Stimulated activated naive CD8-positive, alpha-beta T cell treated with anti-CD3 and anti-CD28 coated beads, Interleukin-15, Interleukin-2, amounts not matched to agents 100 ng/mL and 50 ng/mL, for 24 hours (primary cell): ENCODE data around the gene OR52W1.

ENCODE experiments used
- H3K27ac Mint-ChIP-seq: one replicate; pipeline ENCODE4 v1.8.0; 2021; ENCODE audit warnings: mild to moderate bottlenecking, mixed read lengths
- H3K27me3 Mint-ChIP-seq: one replicate; pipeline ENCODE4 v1.8.0; 2021; ENCODE audit warnings: mixed read lengths
- H3K36me3 Mint-ChIP-seq: one replicate; pipeline ENCODE4 v1.8.0; 2021; ENCODE audit warnings: low read depth, mixed read lengths
- H3K4me1 Mint-ChIP-seq: one replicate; pipeline ENCODE4 v1.8.0; 2021; ENCODE audit warnings: low read depth, mixed read lengths
- H3K4me3 Mint-ChIP-seq: one replicate; pipeline ENCODE4 v1.8.0; 2021; ENCODE audit warnings: mild to moderate bottlenecking, mixed read lengths
- H3K9me3 Mint-ChIP-seq: one replicate; pipeline ENCODE4 v1.8.0; 2021; ENCODE audit warnings: mixed read lengths

Gene OR52W1, protein sequence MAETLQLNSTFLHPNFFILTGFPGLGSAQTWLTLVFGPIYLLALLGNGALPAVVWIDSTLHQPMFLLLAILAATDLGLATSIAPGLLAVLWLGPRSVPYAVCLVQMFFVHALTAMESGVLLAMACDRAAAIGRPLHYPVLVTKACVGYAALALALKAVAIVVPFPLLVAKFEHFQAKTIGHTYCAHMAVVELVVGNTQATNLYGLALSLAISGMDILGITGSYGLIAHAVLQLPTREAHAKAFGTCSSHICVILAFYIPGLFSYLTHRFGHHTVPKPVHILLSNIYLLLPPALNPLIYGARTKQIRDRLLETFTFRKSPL

DNA sequence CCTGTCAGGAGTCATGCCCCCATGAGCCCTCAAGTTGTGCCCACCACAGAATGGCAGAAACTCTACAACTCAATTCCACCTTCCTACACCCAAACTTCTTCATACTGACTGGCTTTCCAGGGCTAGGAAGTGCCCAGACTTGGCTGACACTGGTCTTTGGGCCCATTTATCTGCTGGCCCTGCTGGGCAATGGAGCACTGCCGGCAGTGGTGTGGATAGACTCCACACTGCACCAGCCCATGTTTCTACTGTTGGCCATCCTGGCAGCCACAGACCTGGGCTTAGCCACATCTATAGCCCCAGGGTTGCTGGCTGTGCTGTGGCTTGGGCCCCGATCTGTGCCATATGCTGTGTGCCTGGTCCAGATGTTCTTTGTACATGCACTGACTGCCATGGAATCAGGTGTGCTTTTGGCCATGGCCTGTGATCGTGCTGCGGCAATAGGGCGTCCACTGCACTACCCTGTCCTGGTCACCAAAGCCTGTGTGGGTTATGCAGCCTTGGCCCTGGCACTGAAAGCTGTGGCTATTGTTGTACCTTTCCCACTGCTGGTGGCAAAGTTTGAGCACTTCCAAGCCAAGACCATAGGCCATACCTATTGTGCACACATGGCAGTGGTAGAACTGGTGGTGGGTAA lies at the start of gene OR52W1:
Gene OR52W1 (plus strand): TSS at position 51 of the 637 bp plus-strand sequence. CDS start 0 bp downstream, at position 51.
- Mint-ChIP-seq H3K27me3 (no peaks in the 10 kb centered on the region), H3K9me3 (no peaks in the 10 kb centered on the region), H3K4me1 (peaks cover 72% of the 10 kb centered on the region), H3K4me3 (no peak within 1 kb of the TSS), H3K27ac (no peak within 1 kb of the TSS), H3K36me3 (peaks cover 12% of the 10 kb centered on the region)

GRCh38 chr11:6151117-6151516 lies 47.9 kb upstream of the OR52W1 start:
- Mint-ChIP-seq H3K9me3 (peaks cover 4% of the 10 kb centered on the region), H3K36me3 (no peaks in the 10 kb centered on the region), H3K27me3 (peaks cover 4% of the 10 kb centered on the region), H3K4me1 (no peaks in the 10 kb centered on the region), H3K27ac (no peak overlapping the region), H3K4me3 (no peak overlapping the region)

GRCh38 chr11:6152126-6152525 lies 46.9 kb upstream of the OR52W1 start:
- H3K27ac Mint-ChIP-seq: no peak overlapping the region
- peaks cover 4% of the 10 kb centered on the region for H3K27me3 Mint-ChIP-seq

DNA sequence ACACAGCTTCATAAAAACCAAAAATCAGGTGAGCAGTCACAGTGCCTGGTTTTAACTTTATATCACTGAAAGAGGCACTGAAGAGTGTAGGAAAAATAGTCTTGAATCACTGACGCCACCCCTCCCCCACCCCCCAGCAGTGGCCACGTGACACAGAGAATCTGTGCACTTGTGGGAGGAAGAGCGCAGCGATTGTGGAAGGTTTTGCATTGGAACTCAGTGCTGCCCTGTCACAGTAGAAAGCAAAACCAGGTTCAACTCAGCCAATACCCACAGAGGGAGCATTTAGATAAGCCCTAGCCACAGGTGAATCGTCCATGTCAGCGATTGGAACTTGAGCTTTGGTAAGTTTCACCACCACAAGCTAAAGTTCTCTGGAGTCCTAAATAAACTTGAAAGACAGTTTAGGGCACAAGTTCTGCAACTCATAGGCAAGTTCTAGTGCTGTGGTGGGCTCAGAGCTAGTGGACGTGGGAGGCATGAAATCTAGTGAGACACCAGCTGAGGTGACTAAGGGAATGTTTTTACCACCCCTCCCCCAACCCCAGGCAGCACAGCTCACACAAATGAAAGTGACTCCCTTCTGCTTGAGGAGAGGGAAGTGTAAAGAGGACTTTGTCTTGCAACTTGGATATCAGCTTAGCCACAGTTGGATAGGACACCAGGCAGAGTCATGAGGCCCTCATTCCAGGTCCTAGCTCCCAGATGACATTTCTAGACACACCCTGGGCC lies 42.2 kb upstream of the OR52W1 start:
- no peak overlapping the region for H3K27ac Mint-ChIP-seq
- no peak overlapping the region for H3K4me3 Mint-ChIP-seq
- H3K36me3 Mint-ChIP-seq: no peaks in the 10 kb centered on the region
- H3K4me1 Mint-ChIP-seq: no peaks in the 10 kb centered on the region
- H3K27me3 Mint-ChIP-seq: no peaks in the 10 kb centered on the region
- H3K9me3 Mint-ChIP-seq: no peaks in the 10 kb centered on the region

More at GRCh38 chr11:6152126-6152525, 46.9 kb upstream of the OR52W1 start:
- Mint-ChIP-seq H3K9me3 (peaks cover 4% of the 10 kb centered on the region), H3K4me3 (no peak overlapping the region), H3K4me1 (no peaks in the 10 kb centered on the region), H3K36me3 (no peaks in the 10 kb centered on the region)

DNA sequence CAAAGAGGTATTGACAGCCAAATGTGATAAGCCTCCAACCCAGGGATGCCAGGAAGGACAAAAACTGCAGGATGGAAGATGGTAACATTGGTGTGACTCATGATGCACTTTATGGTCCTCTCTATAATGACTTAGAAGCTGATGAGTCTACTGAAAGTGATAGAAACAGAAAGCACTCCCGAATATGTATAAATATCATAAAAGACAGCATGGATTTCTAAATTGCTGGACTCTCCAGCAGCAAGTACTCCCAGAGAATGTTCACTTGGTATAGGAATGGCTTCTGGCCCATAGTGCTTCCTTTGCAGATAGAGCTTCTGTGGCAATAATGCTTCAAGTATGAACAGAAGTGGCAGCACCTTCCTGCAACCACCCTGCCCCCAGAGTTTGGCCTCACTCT lies 28.8 kb upstream of the OR52W1 start, which contains the start of gene OR52B2:
Gene OR52B2 (minus strand): TSS at position 101 of the 400 bp plus-strand sequence. CDS start 0 bp downstream, at position 101.
- Mint-ChIP-seq H3K4me3 (no peak within 1 kb of the TSS), H3K36me3 (no peaks in the 10 kb centered on the region), H3K27me3 (peaks cover 33% of the 10 kb centered on the region), H3K4me1 (no peaks in the 10 kb centered on the region), H3K9me3 (no peaks in the 10 kb centered on the region), H3K27ac (no peak within 1 kb of the TSS)

DNA sequence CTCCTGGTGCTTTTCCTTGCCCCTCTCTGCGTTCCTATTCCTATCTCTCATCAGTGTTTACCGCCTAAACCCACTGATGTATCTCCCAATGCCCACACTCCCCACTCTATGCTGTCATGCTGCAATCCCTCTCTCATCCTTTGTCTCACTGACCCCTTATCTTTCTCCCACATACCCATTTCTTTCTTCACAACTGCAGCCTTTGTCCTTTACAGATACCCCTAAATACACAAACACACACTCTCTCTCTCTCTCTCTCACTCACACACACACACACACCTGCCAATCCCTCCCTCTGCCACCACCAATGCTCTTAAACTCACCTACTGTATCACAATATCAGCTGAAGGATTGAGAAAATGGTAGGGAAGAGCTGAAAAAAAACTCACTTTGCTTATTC lies 23.6 kb upstream of the OR52W1 start:
- Mint-ChIP-seq H3K27me3 (peaks cover 19% of the 10 kb centered on the region), H3K36me3 (peaks cover 7% of the 10 kb centered on the region), H3K27ac (no peak overlapping the region), H3K9me3 (peaks cover 4% of the 10 kb centered on the region), H3K4me1 (no peaks in the 10 kb centered on the region), H3K4me3 (no peak overlapping the region)

DNA sequence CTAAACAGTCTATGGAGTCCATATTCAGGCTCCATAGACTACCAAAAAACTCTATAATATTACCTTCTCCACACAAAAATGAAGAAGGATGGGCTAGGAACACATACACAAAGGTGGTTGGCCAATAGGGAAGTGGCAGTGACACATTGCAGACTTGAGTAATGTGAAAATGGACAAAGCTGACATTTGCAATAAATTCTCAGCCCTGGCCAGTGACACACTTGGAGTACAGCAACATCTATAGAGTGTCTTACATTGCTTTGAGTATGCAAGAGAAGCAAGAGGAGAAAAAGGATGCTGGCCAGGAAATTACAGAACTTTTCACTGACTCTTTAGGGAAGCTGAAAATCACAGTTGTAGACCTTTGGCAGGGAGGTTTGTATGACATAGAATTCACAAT lies 7.3 kb upstream of the OR52W1 start:
- Mint-ChIP-seq H3K36me3 (no peaks in the 10 kb centered on the region), H3K9me3 (no peaks in the 10 kb centered on the region), H3K27ac (no peak overlapping the region), H3K4me1 (peaks cover 29% of the 10 kb centered on the region), H3K4me3 (no peak overlapping the region), H3K27me3 (no peaks in the 10 kb centered on the region)

GRCh38 chr11:6194065-6194581 lies 4.9 kb upstream of the OR52W1 start:
- no peaks in the 10 kb centered on the region for H3K27me3 Mint-ChIP-seq
- H3K27ac Mint-ChIP-seq: no peak overlapping the region
- no peaks in the 10 kb centered on the region for H3K9me3 Mint-ChIP-seq
- H3K4me3 Mint-ChIP-seq: no peak overlapping the region
- no peaks in the 10 kb centered on the region for H3K36me3 Mint-ChIP-seq
- peaks cover 46% of the 10 kb centered on the region for H3K4me1 Mint-ChIP-seq

GRCh38 chr11:6196396-6196795 lies 2.6 kb upstream of the OR52W1 start:
- H3K27ac Mint-ChIP-seq: peak overlapping the region; percentile 78
- no peaks in the 10 kb centered on the region for H3K27me3 Mint-ChIP-seq
- no peaks in the 10 kb centered on the region for H3K9me3 Mint-ChIP-seq
- peaks cover 55% of the 10 kb centered on the region for H3K4me1 Mint-ChIP-seq
- peak overlapping the region; percentile 41 for H3K4me3 Mint-ChIP-seq
- H3K36me3 Mint-ChIP-seq: no peaks in the 10 kb centered on the region

DNA sequence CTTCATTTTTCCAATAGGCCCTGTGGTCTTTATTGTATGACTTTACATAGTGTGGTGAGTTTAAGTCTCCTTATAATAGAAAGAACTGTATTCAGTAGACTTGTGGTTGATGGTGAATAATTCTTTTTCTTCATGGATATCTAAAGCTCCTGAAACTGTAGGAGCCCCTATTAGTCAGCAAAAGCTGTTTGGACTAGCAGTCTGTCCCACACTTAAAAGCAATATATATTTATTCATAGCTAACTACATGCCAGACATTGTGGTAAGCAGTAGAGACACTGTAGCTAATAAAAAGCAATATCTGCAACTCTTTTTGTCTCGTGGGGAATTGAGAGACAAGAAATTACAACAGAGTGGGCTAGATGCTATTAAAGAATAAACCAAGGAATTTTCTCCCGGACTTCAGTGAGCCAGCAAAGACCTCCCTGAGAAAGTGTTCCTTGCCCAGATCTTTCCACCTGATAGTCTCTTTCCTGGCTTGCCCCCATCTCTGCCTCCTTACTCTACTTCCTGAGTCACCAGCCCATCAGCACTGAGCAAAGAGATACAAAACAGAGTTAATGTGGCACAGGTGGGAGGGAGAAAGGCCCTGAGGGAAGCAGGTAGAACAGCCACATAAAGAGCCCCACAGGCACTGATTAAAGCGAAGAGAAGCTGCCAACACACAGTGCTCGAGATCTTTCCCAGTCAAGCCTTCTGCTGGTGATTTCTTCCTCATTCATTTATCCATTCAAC lies 1.4 kb upstream of the OR52W1 start:
- H3K27ac Mint-ChIP-seq: no peak overlapping the region
- peaks cover 2% of the 10 kb centered on the region for H3K36me3 Mint-ChIP-seq
- no peaks in the 10 kb centered on the region for H3K9me3 Mint-ChIP-seq
- no peaks in the 10 kb centered on the region for H3K27me3 Mint-ChIP-seq
- peaks cover 66% of the 10 kb centered on the region for H3K4me1 Mint-ChIP-seq
- no peak overlapping the region for H3K4me3 Mint-ChIP-seq

DNA sequence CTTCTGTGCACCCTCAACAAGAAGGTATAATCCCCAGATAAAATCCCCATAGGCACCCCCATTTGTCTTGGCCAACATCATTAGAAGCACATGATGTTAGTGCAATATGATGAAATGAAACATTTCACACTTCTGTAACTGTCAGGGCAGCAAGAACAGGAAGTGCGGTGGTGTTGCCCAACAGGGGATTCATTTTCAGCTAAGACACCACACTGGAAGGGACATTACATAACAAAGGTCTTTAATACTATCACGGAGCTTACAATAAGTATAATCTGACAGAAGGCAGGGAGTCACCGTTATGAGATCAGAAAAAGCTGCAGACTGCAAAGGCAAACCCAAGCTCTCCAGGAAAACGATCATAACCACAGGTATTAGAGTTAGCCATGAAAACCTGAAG lies 2.0 kb downstream of the OR52W1 start:
- Mint-ChIP-seq H3K9me3 (no peaks in the 10 kb centered on the region), H3K4me3 (no peak overlapping the region), H3K4me1 (peaks cover 64% of the 10 kb centered on the region), H3K36me3 (peaks cover 17% of the 10 kb centered on the region), H3K27ac (peak overlapping the region; percentile 42), H3K27me3 (no peaks in the 10 kb centered on the region)

GRCh38 chr11:6201481-6201880 lies 2.5 kb downstream of the OR52W1 start:
- peak overlapping the region; percentile 42 for H3K27ac Mint-ChIP-seq
- H3K27me3 Mint-ChIP-seq: no peaks in the 10 kb centered on the region
- H3K36me3 Mint-ChIP-seq: peaks cover 17% of the 10 kb centered on the region
- H3K4me3 Mint-ChIP-seq: no peak overlapping the region
- peaks cover 59% of the 10 kb centered on the region for H3K4me1 Mint-ChIP-seq
- no peaks in the 10 kb centered on the region for H3K9me3 Mint-ChIP-seq

- peaks cover 53% of the 10 kb centered on the region for H3K4me1 Mint-ChIP-seq
- no peaks in the 10 kb centered on the region for H3K27me3 Mint-ChIP-seq
- H3K4me3 Mint-ChIP-seq: no peak overlapping the region
- no peaks in the 10 kb centered on the region for H3K9me3 Mint-ChIP-seq
- peaks cover 17% of the 10 kb centered on the region for H3K36me3 Mint-ChIP-seq
- H3K27ac Mint-ChIP-seq: no peak overlapping the region
Measured at GRCh38 chr11:6202041-6202440, 3.0 kb downstream of the OR52W1 start.

- Mint-ChIP-seq H3K4me1 (peaks cover 40% of the 10 kb centered on the region), H3K4me3 (no peak overlapping the region), H3K36me3 (peaks cover 17% of the 10 kb centered on the region), H3K27ac (no peak overlapping the region), H3K27me3 (no peaks in the 10 kb centered on the region), H3K9me3 (no peaks in the 10 kb centered on the region)
Measured at GRCh38 chr11:6203327-6203726, 4.3 kb downstream of the OR52W1 start.
